Ovary (tissue), 3 donors: ENCODE measurements around the gene ZNF225.
"Not testable (repeated sequence)": the region's sequence is repeated elsewhere in the genome, so short reads cannot be mapped to it uniquely, and the experiment has no call there.

Source experiments
- POLR2A ChIP-seq: fragments of 450-650 bp; IDR thresholded peaks from one replicate; pipeline ENCODE4 v1.6.1; 2017; ENCODE audit warnings: antibody characterized with exemption, mild to moderate bottlenecking, moderate library complexity
- TF ChIP-seq, protein P1 (sequence below), 3 donors: fragments of 450-650 bp in 2 of 3; fragments of 200-600 bp in 1 of 3; IDR thresholded peaks; one replicate each; pipeline versions ENCODE4 v1.5.1 to v1.8.0; 2016 to 2022; ENCODE audit warnings: antibody characterized with exemption in 3 of 3, mild to moderate bottlenecking in 1 of 3
- donor health status: DM: no; HTN: no; CAD: no.

DNA sequence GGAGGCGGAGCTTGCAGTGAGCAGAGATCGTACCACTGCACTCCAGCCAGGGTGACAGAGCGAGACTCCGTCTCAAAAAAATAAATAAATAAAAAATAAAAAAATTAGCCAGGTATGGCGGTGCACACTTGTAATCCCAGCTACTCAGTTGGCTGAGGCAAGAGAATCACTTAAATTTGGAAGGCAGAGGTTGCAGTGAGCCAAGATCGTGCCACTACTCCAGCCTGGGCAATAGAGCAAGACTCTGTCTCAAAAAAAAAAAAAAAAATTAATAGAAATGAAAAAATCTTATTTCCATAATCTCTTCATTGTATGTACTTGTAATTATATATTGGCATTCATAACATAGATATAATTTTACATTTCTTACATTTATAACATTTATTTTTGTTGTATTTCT lies 57.5 kb downstream of the ZNF225 start:
- TF ChIP-seq, protein P1, sequence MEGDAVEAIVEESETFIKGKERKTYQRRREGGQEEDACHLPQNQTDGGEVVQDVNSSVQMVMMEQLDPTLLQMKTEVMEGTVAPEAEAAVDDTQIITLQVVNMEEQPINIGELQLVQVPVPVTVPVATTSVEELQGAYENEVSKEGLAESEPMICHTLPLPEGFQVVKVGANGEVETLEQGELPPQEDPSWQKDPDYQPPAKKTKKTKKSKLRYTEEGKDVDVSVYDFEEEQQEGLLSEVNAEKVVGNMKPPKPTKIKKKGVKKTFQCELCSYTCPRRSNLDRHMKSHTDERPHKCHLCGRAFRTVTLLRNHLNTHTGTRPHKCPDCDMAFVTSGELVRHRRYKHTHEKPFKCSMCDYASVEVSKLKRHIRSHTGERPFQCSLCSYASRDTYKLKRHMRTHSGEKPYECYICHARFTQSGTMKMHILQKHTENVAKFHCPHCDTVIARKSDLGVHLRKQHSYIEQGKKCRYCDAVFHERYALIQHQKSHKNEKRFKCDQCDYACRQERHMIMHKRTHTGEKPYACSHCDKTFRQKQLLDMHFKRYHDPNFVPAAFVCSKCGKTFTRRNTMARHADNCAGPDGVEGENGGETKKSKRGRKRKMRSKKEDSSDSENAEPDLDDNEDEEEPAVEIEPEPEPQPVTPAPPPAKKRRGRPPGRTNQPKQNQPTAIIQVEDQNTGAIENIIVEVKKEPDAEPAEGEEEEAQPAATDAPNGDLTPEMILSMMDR (IDR thresholded peaks at IDR 0.05) = not testable (repeated sequence)
- TF ChIP-seq POLR2A = not testable (repeated sequence)
